ENCODE measurements around the gene C2CD3. TPM values are rescaled to one million over a fixed set of nuclear protein-coding genes. Genes with fewer than 3 reads are reported as not detected.

C2CD3 gene
- total and polyA plus RNA-seq, 2 of the 4 experiments (the other 2 are of a cell fraction) = 11.1 to 19.2 TPM

- Histone ChIP-seq H3K27me3 (ENCODE audit: control insufficient read depth, insufficient read depth, low read length) (no peaks in the 10 kb centered on the region), H3K9me1 (ENCODE audit: insufficient read depth, low read length) (0 out of 2 replicates have a peak, but pooled peaks cover 5% of the 10 kb centered on the region), H3K56ac (ENCODE audit: extremely low read depth, insufficient read depth, low read length) (no peak overlapping the region), H3K4me2 (ENCODE audit: low read depth, low read length) (no peak overlapping the region), H3K18ac (ENCODE audit: low read depth, low read length) (no peak overlapping the region), H3K9ac (ENCODE audit: low read depth, low read length) (no peak overlapping the region), H3K36me3 (ENCODE audit: control insufficient read depth, insufficient read depth, low read length) (peaks cover 10% of the 10 kb centered on the region), H4K5ac (ENCODE audit: low read depth, low read length) (no peak overlapping the region), H2AK5ac (ENCODE audit: low read depth, low read length) (no peak overlapping the region), H4K8ac (ENCODE audit: low read depth in 2 of 2, low read length in 2 of 2) (no peak overlapping the region), H2BK120ac (ENCODE audit: low read depth, low read length) (no peak overlapping the region), H3K79me1 (ENCODE audit: low read depth in 1 of 2, low read length in 2 of 2) (peaks cover 0 to 3% of the 10 kb centered on the region in 2 experiments; a peak in 2 of 4 replicates), H4K91ac (ENCODE audit: insufficient read depth, low read depth, low read length) (no peak overlapping the region), H3K23ac (ENCODE audit: low read depth, low read length) (no peak overlapping the region), H2AK9ac (replicated peaks; ENCODE audit: low read depth, low read length, poor library complexity) (no peak overlapping the region), H3K14ac (replicated peaks; ENCODE audit: low read depth, low read length) (no peak overlapping the region), H3K4me3 (ENCODE audit: insufficient read depth, low read depth, low read length) (no peak overlapping the region), H2BK20ac (ENCODE audit: low read depth, low read length) (no peak overlapping the region), H2BK15ac (ENCODE audit: low read depth, low read length) (no peak overlapping the region), H3K27ac (ENCODE audit: insufficient read depth, low read length) (no peak overlapping the region), H2BK5ac (ENCODE audit: low read depth, low read length, poor library complexity, severe bottlenecking) (no peak overlapping the region), H4K20me1 (ENCODE audit: insufficient read depth, low read length) (no peaks in the 10 kb centered on the region), H3K9me3 (ENCODE audit: control insufficient read depth, insufficient read depth, low read length) (no peaks in the 10 kb centered on the region), H3K4ac (ENCODE audit: low read depth, low read length) (no peak overlapping the region), H2AFZ (replicated peaks; ENCODE audit: low read length, poor library complexity) (no peak overlapping the region), H3K4me1 (ENCODE audit: control insufficient read depth, insufficient read depth, low read length) (no peaks in the 10 kb centered on the region; the same call in 1 of the 2 replicates)
- WGBS, 2 experiments (ENCODE audit: extremely low coverage in 2 of 2, insufficient read length in 1 of 2) = 80% methylated on average over 2 of the region's 3 CpGs; no CpG with 5 or more reads in 1 of the 2 experiments
- in situ Hi-C loops (cut with MboI; ENCODE audit: low sequenced_read_pairs) = no loop called here
- ATAC-seq (ENCODE audit: low read depth) = no peak
- ChIA-PET CTCF (no interaction called here), POLR2A (ENCODE audit: unreplicated experiment) (no interaction called here)
- no TSS peak for BruUV-seq (replicated peaks)
- dilution Hi-C loops (cut with HindIII; ENCODE audit: low sequenced_read_pairs, unreplicated experiment) = no loop called here
- no peak for TF ChIP-seq FOS (IDR thresholded peaks at IDR 0.05; ENCODE audit: low read depth, low read length)
- TF ChIP-seq SMC3 (IDR thresholded peaks at IDR 0.05; ENCODE audit: low read depth, low read length) = no peak
- TF ChIP-seq CEBPB (IDR thresholded peaks at IDR 0.05; ENCODE audit: low read depth, low read length) = no peak
- TF ChIP-seq RFX5 (IDR thresholded peaks at IDR 0.05; ENCODE audit: low read depth, low read length) = no peak
- TF ChIP-seq MAZ (IDR thresholded peaks at IDR 0.05; ENCODE audit: borderline replicate concordance, low read depth, low read length) = no peak
- no peak for TF ChIP-seq USF2 (IDR thresholded peaks at IDR 0.05; ENCODE audit: low read depth, low read length)
- TF ChIP-seq RCOR1 (IDR thresholded peaks at IDR 0.05; ENCODE audit: insufficient replicate concordance, low read length) = no peak
- no peak for TF ChIP-seq POLR2A (IDR thresholded peaks at IDR 0.05; ENCODE audit: low read depth, low read length)
- TF ChIP-seq, protein P1, sequence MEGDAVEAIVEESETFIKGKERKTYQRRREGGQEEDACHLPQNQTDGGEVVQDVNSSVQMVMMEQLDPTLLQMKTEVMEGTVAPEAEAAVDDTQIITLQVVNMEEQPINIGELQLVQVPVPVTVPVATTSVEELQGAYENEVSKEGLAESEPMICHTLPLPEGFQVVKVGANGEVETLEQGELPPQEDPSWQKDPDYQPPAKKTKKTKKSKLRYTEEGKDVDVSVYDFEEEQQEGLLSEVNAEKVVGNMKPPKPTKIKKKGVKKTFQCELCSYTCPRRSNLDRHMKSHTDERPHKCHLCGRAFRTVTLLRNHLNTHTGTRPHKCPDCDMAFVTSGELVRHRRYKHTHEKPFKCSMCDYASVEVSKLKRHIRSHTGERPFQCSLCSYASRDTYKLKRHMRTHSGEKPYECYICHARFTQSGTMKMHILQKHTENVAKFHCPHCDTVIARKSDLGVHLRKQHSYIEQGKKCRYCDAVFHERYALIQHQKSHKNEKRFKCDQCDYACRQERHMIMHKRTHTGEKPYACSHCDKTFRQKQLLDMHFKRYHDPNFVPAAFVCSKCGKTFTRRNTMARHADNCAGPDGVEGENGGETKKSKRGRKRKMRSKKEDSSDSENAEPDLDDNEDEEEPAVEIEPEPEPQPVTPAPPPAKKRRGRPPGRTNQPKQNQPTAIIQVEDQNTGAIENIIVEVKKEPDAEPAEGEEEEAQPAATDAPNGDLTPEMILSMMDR (conservative IDR thresholded peaks at IDR 0.05; ENCODE audit: low read depth, low read length) = no peak
- intact Hi-C loops (cut with micrococcal nuclease) = no loop called here
- DNase-seq = no peak
Observed at GRCh38 chr11:74070723-74071492, 99.9 kb downstream of the C2CD3 start.
